ENCODE results near the gene OLIG1. TPM values are rescaled to one million over a fixed set of nuclear protein-coding genes. Genes with fewer than 3 reads are reported as not detected.

OLIG1 gene
- polyA plus RNA-seq, 4 donors, result not detected

DNA sequence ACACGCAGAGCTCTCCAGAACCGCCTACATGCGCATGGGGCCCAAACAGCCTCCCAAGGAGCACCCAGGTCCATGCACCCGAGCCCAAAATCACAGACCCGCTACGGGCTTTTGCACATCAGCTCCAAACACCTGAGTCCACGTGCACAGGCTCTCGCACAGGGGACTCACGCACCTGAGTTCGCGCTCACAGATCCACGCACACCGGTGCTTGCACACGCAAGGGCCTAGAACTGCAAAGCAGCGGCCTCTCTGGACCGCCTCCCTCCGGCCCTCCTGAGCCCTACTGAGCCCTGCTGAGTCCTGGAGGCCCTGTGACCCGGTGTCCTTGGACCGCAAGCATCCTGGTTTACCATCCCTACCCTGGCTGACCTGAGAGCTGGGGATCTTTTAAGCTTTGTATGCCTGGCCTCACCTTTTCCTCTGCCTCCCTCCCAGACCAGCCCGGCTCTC lies 36.0 kb upstream of the OLIG1 start:
- H3K4me3 ChIP-seq (ENCODE audit: low read depth in 1 of 3, low read length in 3 of 3), result no peak overlapping the region
- FAIRE-seq (no peak), DNase-seq (no peak)
- no peaks in the 10 kb centered on the region for H3K36me3 ChIP-seq (ENCODE audit: control insufficient read depth in 3 of 3, insufficient read depth in 2 of 3, low read depth in 1 of 3, low read length in 3 of 3)
- peaks cover 12 to 84% (median 48%) of the 10 kb centered on the region in 3 donors for H3K27me3 ChIP-seq (ENCODE audit: control insufficient read depth in 3 of 3, insufficient read depth in 3 of 3, low read length in 3 of 3)
- H3K9me3 ChIP-seq (ENCODE audit: control insufficient read depth in 2 of 2, insufficient read depth in 1 of 2, low read depth in 1 of 2, low read length in 1 of 2), result no peaks in the 10 kb centered on the region
- no peak overlapping the region for H3K27ac ChIP-seq (ENCODE audit: low read depth in 1 of 3, low read length in 2 of 3)
- H3K4me1 ChIP-seq (ENCODE audit: control insufficient read depth in 3 of 3, insufficient read depth in 2 of 3, low read depth in 1 of 3, low read length in 2 of 3), result no peaks in the 10 kb centered on the region
- 37 to 55% (median 49%) methylated on average over 20 of the region's 20 CpGs for WGBS, 3 donors

DNA sequence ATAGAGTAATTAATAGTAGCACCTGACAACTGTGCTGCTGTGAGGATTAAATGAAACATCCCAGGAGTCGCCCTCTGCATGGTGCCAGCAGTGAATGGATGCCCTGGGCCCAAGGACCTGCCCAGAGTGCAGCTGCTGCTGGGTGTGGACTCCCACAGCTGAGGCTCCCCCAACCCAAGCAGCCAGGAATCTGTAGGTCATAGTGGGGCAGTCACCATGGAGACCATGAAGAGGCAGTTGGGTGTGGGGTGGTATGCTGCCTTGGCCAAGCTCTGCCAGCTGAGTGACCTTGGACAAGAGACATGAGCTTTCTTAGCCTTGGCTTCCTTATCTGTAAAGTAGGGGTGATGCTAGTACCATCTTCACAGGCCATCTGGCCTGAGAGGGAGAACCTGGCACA lies 34.8 kb upstream of the OLIG1 start:
- Histone ChIP-seq H3K9me3 (ENCODE audit: control insufficient read depth in 2 of 2, insufficient read depth in 1 of 2, low read depth in 1 of 2, low read length in 1 of 2) (no peaks in the 10 kb centered on the region), H3K27me3 (ENCODE audit: control insufficient read depth in 3 of 3, insufficient read depth in 3 of 3, low read length in 3 of 3) (peaks cover 12 to 72% (median 39%) of the 10 kb centered on the region in 3 donors), H3K27ac (ENCODE audit: low read depth in 1 of 3, low read length in 2 of 3) (no peak overlapping the region), H3K4me1 (ENCODE audit: control insufficient read depth in 3 of 3, insufficient read depth in 2 of 3, low read depth in 1 of 3, low read length in 2 of 3) (no peaks in the 10 kb centered on the region), H3K36me3 (ENCODE audit: control insufficient read depth in 3 of 3, insufficient read depth in 2 of 3, low read depth in 1 of 3, low read length in 3 of 3) (no peaks in the 10 kb centered on the region), H3K4me3 (ENCODE audit: low read depth in 1 of 3, low read length in 3 of 3) (no peak overlapping the region)
- FAIRE-seq, result no peak
- no peak for DNase-seq
- WGBS, 3 donors, result 61 to 83% (median 74%) methylated on average over 1 of the region's 1 CpG

DNA sequence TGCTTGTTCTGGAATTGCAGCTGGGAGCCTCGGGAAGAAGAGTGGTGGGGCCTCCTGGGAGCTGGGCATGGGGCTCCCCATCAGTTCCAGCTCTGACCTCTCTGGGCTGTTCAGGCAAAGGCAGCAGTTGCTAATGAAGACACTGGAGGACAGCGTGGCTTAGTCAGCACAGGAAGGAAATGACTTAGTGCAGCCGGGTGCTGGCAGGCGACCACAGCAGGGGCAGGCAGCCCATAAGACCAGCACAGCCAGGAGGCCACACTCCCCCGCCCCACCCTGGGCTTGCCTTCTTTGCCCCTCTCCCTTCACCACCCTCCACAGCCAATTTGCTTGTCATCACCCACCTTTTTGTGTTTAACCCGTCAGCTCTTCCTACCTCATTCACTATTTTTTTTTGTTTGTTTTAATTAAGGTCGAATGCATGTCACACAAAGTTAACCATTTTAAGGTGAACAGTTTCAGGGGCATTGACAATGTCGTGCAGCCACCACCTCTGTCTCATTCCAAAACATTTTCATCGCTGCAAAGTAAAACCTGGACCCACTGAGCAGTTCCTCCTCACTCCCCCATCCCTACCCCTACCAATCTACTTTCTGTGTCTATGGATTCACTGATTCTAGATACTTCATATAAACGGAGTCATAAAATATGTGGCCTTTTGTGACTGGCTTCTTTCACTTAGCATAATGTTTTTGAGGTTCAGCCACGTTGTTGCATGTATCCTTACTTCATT lies 33.3 kb upstream of the OLIG1 start:
- Histone ChIP-seq H3K36me3 (ENCODE audit: control insufficient read depth in 3 of 3, insufficient read depth in 2 of 3, low read depth in 1 of 3, low read length in 3 of 3) (no peaks in the 10 kb centered on the region), H3K4me3 (ENCODE audit: low read depth in 1 of 3, low read length in 3 of 3) (no peak overlapping the region), H3K9me3 (ENCODE audit: control insufficient read depth in 2 of 2, insufficient read depth in 1 of 2, low read depth in 1 of 2, low read length in 1 of 2) (no peaks in the 10 kb centered on the region), H3K4me1 (ENCODE audit: control insufficient read depth in 3 of 3, insufficient read depth in 2 of 3, low read depth in 1 of 3, low read length in 2 of 3) (no peaks in the 10 kb centered on the region), H3K27ac (ENCODE audit: low read depth in 1 of 3, low read length in 2 of 3) (no peak overlapping the region), H3K27me3 (ENCODE audit: control insufficient read depth in 3 of 3, insufficient read depth in 3 of 3, low read length in 3 of 3) (peaks cover 12 to 64% (median 28%) of the 10 kb centered on the region in 3 donors)
- DNase-seq (peak in 1 of 2 donors; percentile 4), FAIRE-seq (no peak)
- WGBS, 3 donors, result 21 to 28% (median 28%) methylated on average over 11 of the region's 11 CpGs

DNA sequence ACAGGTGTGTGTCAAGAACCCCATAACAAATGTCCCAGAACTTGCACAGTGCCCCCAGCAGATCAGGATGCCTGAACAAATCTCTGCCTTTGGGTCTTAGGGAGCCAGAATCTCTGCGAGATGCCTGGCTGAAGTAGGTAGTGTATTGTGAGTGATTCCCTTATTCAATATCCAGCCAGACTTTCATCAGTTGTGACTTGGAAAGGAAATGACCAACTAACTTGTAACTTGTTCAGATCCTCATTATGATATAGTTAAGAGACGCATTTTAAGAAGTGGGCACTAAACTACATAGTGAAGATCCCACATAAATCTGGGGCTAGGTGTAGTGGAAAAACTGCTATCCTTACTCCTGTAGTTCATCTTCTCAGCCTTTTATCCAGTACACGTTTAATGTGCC lies 32.4 kb upstream of the OLIG1 start:
- Histone ChIP-seq H3K4me3 (ENCODE audit: low read depth in 1 of 3, low read length in 3 of 3) (no peak overlapping the region), H3K27ac (ENCODE audit: low read depth in 1 of 3, low read length in 2 of 3) (no peak overlapping the region), H3K27me3 (ENCODE audit: control insufficient read depth in 3 of 3, insufficient read depth in 3 of 3, low read length in 3 of 3) (peaks cover 12 to 58% (median 22%) of the 10 kb centered on the region in 3 donors), H3K36me3 (ENCODE audit: control insufficient read depth in 3 of 3, insufficient read depth in 2 of 3, low read depth in 1 of 3, low read length in 3 of 3) (no peaks in the 10 kb centered on the region), H3K9me3 (ENCODE audit: control insufficient read depth in 2 of 2, insufficient read depth in 1 of 2, low read depth in 1 of 2, low read length in 1 of 2) (no peaks in the 10 kb centered on the region), H3K4me1 (ENCODE audit: control insufficient read depth in 3 of 3, insufficient read depth in 2 of 3, low read depth in 1 of 3, low read length in 2 of 3) (no peaks in the 10 kb centered on the region)
- 72 to 83% (median 82%) methylated on average over 3 of the region's 3 CpGs for WGBS, 3 donors
- DNase-seq (no peak), FAIRE-seq (no peak)

DNA sequence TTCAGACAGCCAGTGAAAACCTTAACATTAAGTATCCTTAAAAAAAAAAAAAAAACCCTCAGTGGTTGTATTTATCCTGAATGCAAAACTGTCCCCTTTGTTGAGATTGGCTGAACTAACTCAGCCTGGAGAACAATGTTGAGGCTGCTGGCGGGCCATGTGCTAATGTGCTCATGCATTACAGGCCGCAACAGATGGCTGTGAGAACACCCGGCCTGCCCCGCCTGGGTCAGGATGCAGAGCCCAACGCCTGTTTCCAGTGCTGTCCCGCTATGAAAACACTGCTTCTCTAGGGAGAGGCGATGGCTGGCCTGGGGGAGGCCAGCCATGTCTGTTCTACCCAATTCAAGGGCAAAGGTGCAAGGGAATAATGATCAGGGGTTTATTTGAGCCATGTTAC lies 30.4 kb upstream of the OLIG1 start:
- H3K9me3 ChIP-seq (ENCODE audit: control insufficient read depth in 2 of 2, insufficient read depth in 1 of 2, low read depth in 1 of 2, low read length in 1 of 2), result no peaks in the 10 kb centered on the region
- FAIRE-seq (no peak), DNase-seq (no peak)
- no peaks in the 10 kb centered on the region for H3K36me3 ChIP-seq (ENCODE audit: control insufficient read depth in 3 of 3, insufficient read depth in 2 of 3, low read depth in 1 of 3, low read length in 3 of 3)
- H3K4me3 ChIP-seq (ENCODE audit: low read depth in 1 of 3, low read length in 3 of 3), result no peak overlapping the region
- peaks cover 0 to 52% (median 7%) of the 10 kb centered on the region in 3 donors for H3K27me3 ChIP-seq (ENCODE audit: control insufficient read depth in 3 of 3, insufficient read depth in 3 of 3, low read length in 3 of 3)
- 59 to 79% (median 77%) methylated on average over 7 of the region's 7 CpGs for WGBS, 3 donors
- H3K4me1 ChIP-seq (ENCODE audit: control insufficient read depth in 3 of 3, insufficient read depth in 2 of 3, low read depth in 1 of 3, low read length in 2 of 3), result no peaks in the 10 kb centered on the region
- H3K27ac ChIP-seq (ENCODE audit: low read depth in 1 of 3, low read length in 2 of 3), result no peak overlapping the region

DNA sequence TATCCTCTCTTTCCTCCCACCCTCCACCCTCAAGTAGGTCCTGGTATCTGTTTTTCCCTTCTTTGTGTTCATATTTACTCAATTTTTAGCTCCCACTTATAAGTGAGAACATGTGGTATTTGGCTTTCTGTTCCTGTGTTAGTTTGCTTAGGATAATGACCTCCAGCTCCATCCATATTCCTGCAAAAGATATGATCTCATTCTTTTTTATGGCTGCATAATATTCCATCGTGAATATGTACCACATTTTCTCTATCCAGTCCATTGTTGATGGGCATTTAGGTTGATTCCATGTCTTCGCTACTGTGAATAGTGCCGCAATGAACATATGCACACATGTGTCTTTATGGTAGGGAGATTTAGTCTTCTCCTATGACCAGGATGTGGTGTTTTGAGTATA lies 29.7 kb upstream of the OLIG1 start:
- Histone ChIP-seq H3K4me1 (ENCODE audit: control insufficient read depth in 3 of 3, insufficient read depth in 2 of 3, low read depth in 1 of 3, low read length in 2 of 3) (no peaks in the 10 kb centered on the region), H3K27ac (ENCODE audit: low read depth in 1 of 3, low read length in 2 of 3) (no peak overlapping the region), H3K4me3 (ENCODE audit: low read depth in 1 of 3, low read length in 3 of 3) (no peak overlapping the region), H3K36me3 (ENCODE audit: control insufficient read depth in 3 of 3, insufficient read depth in 2 of 3, low read depth in 1 of 3, low read length in 3 of 3) (no peaks in the 10 kb centered on the region), H3K9me3 (ENCODE audit: control insufficient read depth in 2 of 2, insufficient read depth in 1 of 2, low read depth in 1 of 2, low read length in 1 of 2) (no peaks in the 10 kb centered on the region), H3K27me3 (ENCODE audit: control insufficient read depth in 3 of 3, insufficient read depth in 3 of 3, low read length in 3 of 3) (peaks cover 0 to 46% (median 4%) of the 10 kb centered on the region in 3 donors)
- FAIRE-seq (no peak), DNase-seq (no peak)
- 94 to 95% (median 94%) methylated on average over 3 of the region's 3 CpGs for WGBS, 3 donors

DNA sequence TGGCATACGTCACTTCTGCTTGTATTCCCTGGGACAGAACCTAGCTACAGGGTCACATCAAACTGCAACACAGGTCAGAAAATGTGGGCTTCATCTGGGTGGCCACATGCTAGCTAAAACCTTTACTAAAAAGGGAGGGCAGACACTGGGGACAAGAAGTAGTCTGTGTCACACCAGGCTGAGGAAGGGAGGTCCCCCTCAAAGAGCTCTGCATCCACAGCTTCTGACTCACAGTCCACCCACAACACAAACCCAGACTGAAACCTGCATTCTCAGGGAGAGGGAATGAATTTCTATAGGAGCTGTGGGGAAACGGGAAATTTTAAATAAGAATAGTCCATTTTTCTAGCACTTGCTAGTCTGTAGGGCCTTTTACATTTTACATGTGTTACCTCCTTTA lies 28.0 kb upstream of the OLIG1 start:
- Histone ChIP-seq H3K9me3 (ENCODE audit: control insufficient read depth in 2 of 2, insufficient read depth in 1 of 2, low read depth in 1 of 2, low read length in 1 of 2) (no peaks in the 10 kb centered on the region), H3K27me3 (ENCODE audit: control insufficient read depth in 3 of 3, insufficient read depth in 3 of 3, low read length in 3 of 3) (peaks cover 0 to 33% (median 4%) of the 10 kb centered on the region in 3 donors), H3K36me3 (ENCODE audit: control insufficient read depth in 3 of 3, insufficient read depth in 2 of 3, low read depth in 1 of 3, low read length in 3 of 3) (no peaks in the 10 kb centered on the region), H3K27ac (ENCODE audit: low read depth in 1 of 3, low read length in 2 of 3) (no peak overlapping the region), H3K4me1 (ENCODE audit: control insufficient read depth in 3 of 3, insufficient read depth in 2 of 3, low read depth in 1 of 3, low read length in 2 of 3) (no peaks in the 10 kb centered on the region), H3K4me3 (ENCODE audit: low read depth in 1 of 3, low read length in 3 of 3) (no peak overlapping the region)
- 44 to 65% (median 56%) methylated on average over 2 of the region's 2 CpGs for WGBS, 3 donors
- FAIRE-seq, result no peak
- no peak for DNase-seq

DNA sequence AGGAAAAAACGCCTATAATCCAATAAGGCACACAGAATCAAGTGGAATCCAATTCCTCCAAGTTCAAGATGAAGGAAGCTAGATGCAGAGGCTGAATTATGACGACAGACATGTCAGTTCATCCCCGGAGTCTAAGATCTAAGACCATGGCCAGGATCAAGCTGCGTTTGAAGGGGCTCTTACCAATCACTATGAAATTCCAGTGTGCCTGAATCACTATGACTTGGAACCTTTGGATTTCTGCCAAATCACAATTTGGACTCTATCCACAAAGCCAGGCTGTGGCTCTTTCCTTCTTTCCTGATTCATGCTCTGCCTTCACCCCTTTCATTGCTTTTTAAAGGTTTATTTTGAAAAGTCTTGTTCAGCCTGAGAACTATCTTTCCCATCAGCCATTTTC lies 27.1 kb upstream of the OLIG1 start:
- Histone ChIP-seq H3K4me1 (ENCODE audit: control insufficient read depth in 3 of 3, insufficient read depth in 2 of 3, low read depth in 1 of 3, low read length in 2 of 3) (no peaks in the 10 kb centered on the region), H3K36me3 (ENCODE audit: control insufficient read depth in 3 of 3, insufficient read depth in 2 of 3, low read depth in 1 of 3, low read length in 3 of 3) (no peaks in the 10 kb centered on the region), H3K4me3 (ENCODE audit: low read depth in 1 of 3, low read length in 3 of 3) (no peak overlapping the region), H3K27ac (ENCODE audit: low read depth in 1 of 3, low read length in 2 of 3) (no peak overlapping the region), H3K27me3 (ENCODE audit: control insufficient read depth in 3 of 3, insufficient read depth in 3 of 3, low read length in 3 of 3) (peaks cover 0 to 27% (median 7%) of the 10 kb centered on the region in 3 donors), H3K9me3 (ENCODE audit: control insufficient read depth in 2 of 2, insufficient read depth in 1 of 2, low read depth in 1 of 2, low read length in 1 of 2) (no peaks in the 10 kb centered on the region)
- peak in 1 of 2 donors; percentile 25 for DNase-seq
- WGBS, 3 donors, result 18 to 39% (median 39%) methylated on average over 4 of the region's 4 CpGs
- no peak for FAIRE-seq

DNA sequence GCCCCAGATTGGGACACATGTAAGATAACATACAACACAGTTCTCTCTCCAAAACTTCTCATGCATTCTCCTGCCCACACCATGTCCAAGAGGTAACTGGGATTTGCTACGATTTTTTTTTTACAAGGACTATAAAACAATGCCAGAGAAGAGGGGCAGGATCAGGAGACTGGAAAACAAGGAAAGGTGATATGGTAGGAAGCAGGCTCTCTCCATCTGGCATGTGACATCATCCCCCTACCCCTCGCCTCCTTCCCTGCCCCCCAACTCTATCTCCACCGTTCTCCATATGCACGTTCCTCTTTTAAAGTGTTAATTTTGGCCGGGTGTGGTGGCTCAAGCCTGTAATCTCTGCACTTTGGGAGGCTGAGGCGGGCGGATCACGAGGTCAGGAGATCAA lies 23.5 kb upstream of the OLIG1 start:
- FAIRE-seq, result no peak
- Histone ChIP-seq H3K27me3 (ENCODE audit: control insufficient read depth in 3 of 3, insufficient read depth in 3 of 3, low read length in 3 of 3) (peaks cover 0 to 23% (median 6%) of the 10 kb centered on the region in 3 donors), H3K4me3 (ENCODE audit: low read depth in 1 of 3, low read length in 3 of 3) (no peak overlapping the region), H3K9me3 (ENCODE audit: control insufficient read depth in 2 of 2, insufficient read depth in 1 of 2, low read depth in 1 of 2, low read length in 1 of 2) (no peaks in the 10 kb centered on the region), H3K4me1 (ENCODE audit: control insufficient read depth in 3 of 3, insufficient read depth in 2 of 3, low read depth in 1 of 3, low read length in 2 of 3) (no peaks in the 10 kb centered on the region), H3K27ac (ENCODE audit: low read depth in 1 of 3, low read length in 2 of 3) (no peak overlapping the region), H3K36me3 (ENCODE audit: control insufficient read depth in 3 of 3, insufficient read depth in 2 of 3, low read depth in 1 of 3, low read length in 3 of 3) (no peaks in the 10 kb centered on the region)
- WGBS, 3 donors, result 66 to 78% (median 76%) methylated on average over 6 to 8 of the region's 8 CpGs
- DNase-seq, result no peak
